ENCODE data around the gene FRMD4A. TPM values are rescaled to one million over a fixed set of nuclear protein-coding genes. Genes with fewer than 3 reads are reported as not detected.

The FRMD4A gene
- polyA plus RNA-seq, 1 of the 3 experiments (the other 2 are of a cell fraction): 37.7 TPM

- TF ChIP-seq POLR2AphosphoS5 (IDR thresholded peaks at IDR 0.05; ENCODE audit: low read depth, low read length) (no peak), FOSL2 (IDR thresholded peaks at IDR 0.05; ENCODE audit: borderline replicate concordance, low read depth) (no peak), REST (IDR thresholded peaks at IDR 0.05; ENCODE audit: low read depth, low read length) (no peak), TAF1 (IDR thresholded peaks at IDR 0.05; ENCODE audit: borderline replicate concordance, low read depth, low read length) (no peak), NFIC (IDR thresholded peaks at IDR 0.05; ENCODE audit: borderline replicate concordance) (no peak), ELF1 (IDR thresholded peaks at IDR 0.05) (no peak)
Observed at GRCh38 chr10:13671904-13672303, 658.8 kb downstream of the FRMD4A start (continued).

DNA sequence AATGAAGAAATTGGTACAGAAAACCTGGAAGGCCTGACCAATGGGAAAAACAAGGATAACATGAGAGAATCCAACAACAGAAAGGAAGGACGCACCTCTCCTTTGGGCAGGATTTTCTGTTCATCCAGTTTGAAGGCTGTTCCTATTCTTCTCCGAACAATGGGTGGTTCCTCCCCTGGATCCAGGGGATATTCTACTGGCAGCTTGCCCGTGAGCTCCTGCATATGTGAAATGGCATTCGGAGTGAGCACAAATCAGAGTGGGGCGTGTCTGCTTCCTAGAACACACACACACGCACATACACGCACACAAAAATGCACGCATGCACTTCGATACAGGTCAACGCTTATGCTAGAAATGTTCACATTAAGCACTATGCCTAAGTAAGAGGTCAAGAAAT is 660.4 kb downstream of the FRMD4A start:
- peaks cover 54 to 60% of the 10 kb centered on the region in 2 experiments for H3K36me3 ChIP-seq (replicated peaks in 1 of 2; ENCODE audit: control insufficient read depth in 1 of 2, insufficient read depth in 2 of 2, low read length in 1 of 2)
- no peak for DNase-seq
- H3K4me3 ChIP-seq (ENCODE audit: low read depth in 2 of 2, low read length in 1 of 2): no peak overlapping the region
- TF ChIP-seq, protein P1, sequence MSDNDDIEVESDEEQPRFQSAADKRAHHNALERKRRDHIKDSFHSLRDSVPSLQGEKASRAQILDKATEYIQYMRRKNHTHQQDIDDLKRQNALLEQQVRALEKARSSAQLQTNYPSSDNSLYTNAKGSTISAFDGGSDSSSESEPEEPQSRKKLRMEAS (IDR thresholded peaks at IDR 0.05; ENCODE audit: low read depth): no peak
- TF ChIP-seq POLR2AphosphoS5 (IDR thresholded peaks at IDR 0.05; ENCODE audit: low read depth, low read length) (no peak), TAF1 (IDR thresholded peaks at IDR 0.05; ENCODE audit: borderline replicate concordance, low read depth, low read length) (no peak), EZH2phosphoT487 (IDR thresholded peaks at IDR 0.05; ENCODE audit: borderline replicate concordance, low read depth) (no peak), RCOR1 (IDR thresholded peaks at IDR 0.05; ENCODE audit: low read length) (no peak), USF1 (IDR thresholded peaks at IDR 0.05; ENCODE audit: borderline replicate concordance, low read depth) (no peak), FOXJ3 (CRISPR knock-in tag; IDR thresholded peaks at IDR 0.05) (no peak), FOXM1 (IDR thresholded peaks at IDR 0.05; ENCODE audit: low read depth) (no peak), USF2 (IDR thresholded peaks at IDR 0.05; ENCODE audit: borderline replicate concordance, low read depth, low read length) (no peak), RXRA (IDR thresholded peaks at IDR 0.05; ENCODE audit: borderline replicate concordance, low read depth) (no peak), REST (IDR thresholded peaks at IDR 0.05; ENCODE audit: low read depth, low read length) (no peak), SIN3A (IDR thresholded peaks at IDR 0.05; ENCODE audit: borderline replicate concordance, low read depth, low read length) (no peak), GATA2 (CRISPR knock-in tag; IDR thresholded peaks at IDR 0.05) (no peak), YY1 (IDR thresholded peaks at IDR 0.05; ENCODE audit: low read depth) (no peak)
- TF ChIP-seq, protein P2, sequence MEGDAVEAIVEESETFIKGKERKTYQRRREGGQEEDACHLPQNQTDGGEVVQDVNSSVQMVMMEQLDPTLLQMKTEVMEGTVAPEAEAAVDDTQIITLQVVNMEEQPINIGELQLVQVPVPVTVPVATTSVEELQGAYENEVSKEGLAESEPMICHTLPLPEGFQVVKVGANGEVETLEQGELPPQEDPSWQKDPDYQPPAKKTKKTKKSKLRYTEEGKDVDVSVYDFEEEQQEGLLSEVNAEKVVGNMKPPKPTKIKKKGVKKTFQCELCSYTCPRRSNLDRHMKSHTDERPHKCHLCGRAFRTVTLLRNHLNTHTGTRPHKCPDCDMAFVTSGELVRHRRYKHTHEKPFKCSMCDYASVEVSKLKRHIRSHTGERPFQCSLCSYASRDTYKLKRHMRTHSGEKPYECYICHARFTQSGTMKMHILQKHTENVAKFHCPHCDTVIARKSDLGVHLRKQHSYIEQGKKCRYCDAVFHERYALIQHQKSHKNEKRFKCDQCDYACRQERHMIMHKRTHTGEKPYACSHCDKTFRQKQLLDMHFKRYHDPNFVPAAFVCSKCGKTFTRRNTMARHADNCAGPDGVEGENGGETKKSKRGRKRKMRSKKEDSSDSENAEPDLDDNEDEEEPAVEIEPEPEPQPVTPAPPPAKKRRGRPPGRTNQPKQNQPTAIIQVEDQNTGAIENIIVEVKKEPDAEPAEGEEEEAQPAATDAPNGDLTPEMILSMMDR (IDR thresholded peaks at IDR 0.05): no peak
- H3K9ac ChIP-seq: no peak overlapping the region
- WGBS (ENCODE audit: low lambda C conversion rate): 97% methylated on average over 10 of the region's 10 CpGs
- H3K9me3 ChIP-seq: no peaks in the 10 kb centered on the region
- H3F3A ChIP-seq (replicated peaks; ENCODE audit: insufficient read depth): no peaks in the 10 kb centered on the region
- no peak overlapping the region for H3K27ac ChIP-seq (ENCODE audit: low read depth in 2 of 2, low read length in 1 of 2)
- H3K79me2 ChIP-seq (ENCODE audit: insufficient read depth): peaks cover 15% of the 10 kb centered on the region; the same call in 1 of the 2 replicates
- no peaks in the 10 kb centered on the region for H3K27me3 ChIP-seq (ENCODE audit: insufficient read depth)
- peaks cover 7% of the 10 kb centered on the region in 2 experiments; a peak in 2 of 4 replicates for H3K4me1 ChIP-seq (ENCODE audit: control insufficient read depth in 1 of 2, insufficient read depth in 2 of 2, low read depth in 1 of 2, low read length in 1 of 2)
- ChIA-PET CTCF (interaction anchor here (3.6 kb wide), 1 partner anchor 11 kb away, joined by 21 read pairs; no protein-coding TSS in a partner anchor), POLR2A (no interaction called here)
- no peak overlapping the region for H3K4me2 ChIP-seq
- no peak overlapping the region for H2AFZ ChIP-seq (ENCODE audit: low read depth)
- no peaks in the 10 kb centered on the region for H4K20me1 ChIP-seq (ENCODE audit: insufficient read depth)
- H3K9me2 ChIP-seq: no peaks in the 10 kb centered on the region
